ENCODE results near the gene XPO4. TPM values are rescaled to one million over a fixed set of nuclear protein-coding genes. Genes with fewer than 3 reads are reported as not detected.
A peak's percentile ranks its signal among the peaks of the same experiment; 100 is the strongest.

The XPO4 gene
- total and polyA plus RNA-seq, 9 donors, result 4.3 to 20.6 (median 13.4) TPM

DNA sequence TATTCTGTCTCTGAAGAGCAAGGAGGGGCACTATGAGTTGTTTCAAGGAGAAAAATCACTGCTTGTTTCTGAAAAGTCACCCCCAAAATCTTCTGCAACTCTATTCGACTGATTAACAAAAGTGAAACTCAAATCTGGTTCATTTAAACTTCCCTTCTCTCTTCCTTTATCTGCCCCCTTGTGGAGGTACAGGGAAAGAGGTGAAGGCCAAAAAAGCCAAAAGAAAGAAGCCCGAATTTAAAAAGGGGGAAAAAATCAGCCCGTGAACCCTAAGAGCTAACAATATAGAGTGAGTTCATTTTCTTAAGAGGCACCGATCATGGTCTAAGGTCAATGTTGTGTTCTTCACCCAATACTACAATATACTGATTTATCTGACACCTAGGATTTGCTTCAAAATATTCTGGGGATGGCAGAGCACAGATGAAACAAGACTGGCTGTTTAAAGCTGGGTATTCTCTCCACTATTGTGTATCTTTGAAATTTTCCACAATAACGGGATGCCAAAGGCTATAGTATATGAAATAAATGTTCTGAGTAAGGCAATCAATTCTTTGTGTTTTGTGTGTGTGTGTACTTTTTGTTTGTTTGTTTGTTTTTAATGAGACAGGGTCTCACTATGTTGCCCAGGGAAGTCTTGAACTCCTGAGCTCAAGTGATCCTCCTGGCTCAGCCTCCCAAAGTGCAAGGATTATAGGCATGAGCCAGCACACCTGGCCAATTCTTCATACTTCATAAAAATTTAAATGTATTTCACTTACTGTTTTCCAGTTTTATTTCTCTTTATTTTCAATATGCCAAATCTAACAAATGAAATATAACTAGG lies 73.8 kb downstream of the XPO4 start:
- no peak overlapping the region for H3K27ac ChIP-seq
- no peaks in the 10 kb centered on the region for H3K4me1 ChIP-seq (ENCODE audit: insufficient read depth)
- no peaks in the 10 kb centered on the region for H3K9me3 ChIP-seq
- 9 to 17% (median 11%) methylated on average over 5 of the region's 5 CpGs for WGBS, 3 donors
- TF ChIP-seq, protein P1, sequence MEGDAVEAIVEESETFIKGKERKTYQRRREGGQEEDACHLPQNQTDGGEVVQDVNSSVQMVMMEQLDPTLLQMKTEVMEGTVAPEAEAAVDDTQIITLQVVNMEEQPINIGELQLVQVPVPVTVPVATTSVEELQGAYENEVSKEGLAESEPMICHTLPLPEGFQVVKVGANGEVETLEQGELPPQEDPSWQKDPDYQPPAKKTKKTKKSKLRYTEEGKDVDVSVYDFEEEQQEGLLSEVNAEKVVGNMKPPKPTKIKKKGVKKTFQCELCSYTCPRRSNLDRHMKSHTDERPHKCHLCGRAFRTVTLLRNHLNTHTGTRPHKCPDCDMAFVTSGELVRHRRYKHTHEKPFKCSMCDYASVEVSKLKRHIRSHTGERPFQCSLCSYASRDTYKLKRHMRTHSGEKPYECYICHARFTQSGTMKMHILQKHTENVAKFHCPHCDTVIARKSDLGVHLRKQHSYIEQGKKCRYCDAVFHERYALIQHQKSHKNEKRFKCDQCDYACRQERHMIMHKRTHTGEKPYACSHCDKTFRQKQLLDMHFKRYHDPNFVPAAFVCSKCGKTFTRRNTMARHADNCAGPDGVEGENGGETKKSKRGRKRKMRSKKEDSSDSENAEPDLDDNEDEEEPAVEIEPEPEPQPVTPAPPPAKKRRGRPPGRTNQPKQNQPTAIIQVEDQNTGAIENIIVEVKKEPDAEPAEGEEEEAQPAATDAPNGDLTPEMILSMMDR (IDR thresholded peaks at IDR 0.05), result peak; percentile 51 to 67 (median 66)
- TF ChIP-seq POLR2A (IDR thresholded peaks at IDR 0.05) (no peak), EP300 (IDR thresholded peaks at IDR 0.05) (no peak)
- no peak overlapping the region for H3K4me3 ChIP-seq
- intact Hi-C loops (cut with DNase I), result loop anchor here in 2 of 4 donors (5.0 to 10.0 kb wide), 2 partner anchors 116 to 334 kb away; no protein-coding TSS in a partner anchor
- H3K36me3 ChIP-seq, result no peaks in the 10 kb centered on the region
- H3K27me3 ChIP-seq, result no peaks in the 10 kb centered on the region
- peak in 1 of 5 donors; percentile 31 for DNase-seq

GRCh38 chr13:20826843-20827560 lies 75.5 kb downstream of the XPO4 start:
- H3K27me3 ChIP-seq, result no peaks in the 10 kb centered on the region
- H3K27ac ChIP-seq, result no peak overlapping the region
- H3K4me3 ChIP-seq, result no peak overlapping the region
- intact Hi-C loops (cut with DNase I), result loop anchor here in 2 of 4 donors (5.0 to 10.0 kb wide), 2 partner anchors 115 to 332 kb away; no protein-coding TSS in a partner anchor
- H3K36me3 ChIP-seq, result no peaks in the 10 kb centered on the region
- WGBS, 3 donors, result 78 to 83% (median 80%) methylated on average over 3 of the region's 3 CpGs
- DNase-seq, result no peak
- TF ChIP-seq EP300 (IDR thresholded peaks at IDR 0.05), result no peak
- TF ChIP-seq POLR2A (IDR thresholded peaks at IDR 0.05), result no peak
- TF ChIP-seq, protein P1 (IDR thresholded peaks at IDR 0.05), result no peak
- H3K9me3 ChIP-seq, result no peaks in the 10 kb centered on the region
- no peaks in the 10 kb centered on the region for H3K4me1 ChIP-seq (ENCODE audit: insufficient read depth)

GRCh38 chr13:20826301-20826700 lies 76.2 kb downstream of the XPO4 start:
- H3K4me3 ChIP-seq, result no peak overlapping the region
- no peak for TF ChIP-seq POLR2A (IDR thresholded peaks at IDR 0.05)
- TF ChIP-seq, protein P1 (IDR thresholded peaks at IDR 0.05), result no peak
- no peak for TF ChIP-seq EP300 (IDR thresholded peaks at IDR 0.05)

DNA sequence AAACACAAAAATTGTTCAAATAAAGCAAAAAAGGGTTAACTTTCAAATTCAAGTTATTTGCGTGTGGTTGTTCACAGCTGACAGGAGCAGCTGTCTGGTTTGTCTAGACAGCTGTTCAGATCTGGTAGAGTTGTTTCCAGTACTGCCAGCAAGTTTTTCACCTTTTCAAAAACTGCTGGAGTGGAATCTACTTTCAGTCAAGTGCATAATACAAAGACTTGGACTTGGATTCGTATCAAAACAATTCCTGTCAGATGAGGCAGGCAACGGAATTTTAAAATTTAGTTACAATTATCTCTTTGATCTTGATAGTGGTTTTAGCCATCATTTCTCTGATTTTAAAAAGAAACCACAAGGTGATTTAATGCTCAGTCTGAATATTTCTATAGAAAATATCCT lies 77.1 kb downstream of the XPO4 start:
- Histone ChIP-seq H3K27me3 (no peaks in the 10 kb centered on the region), H3K9me3 (no peaks in the 10 kb centered on the region), H3K4me3 (no peak overlapping the region), H3K27ac (no peak overlapping the region), H3K36me3 (no peaks in the 10 kb centered on the region), H3K4me1 (ENCODE audit: insufficient read depth) (no peaks in the 10 kb centered on the region)
- TF ChIP-seq POLR2A (IDR thresholded peaks at IDR 0.05), result no peak
- TF ChIP-seq EP300 (IDR thresholded peaks at IDR 0.05), result no peak
- TF ChIP-seq, protein P1 (IDR thresholded peaks at IDR 0.05), result no peak
- intact Hi-C loops (cut with DNase I), result loop anchor here in 3 of 4 donors (2.0 to 10.0 kb wide), 3 partner anchors 113 to 331 kb away; partner anchors contain the start of gene IL17D (in 1 of the 3)
- DNase-seq, result no peak
- WGBS, 3 donors, result 38 to 53% (median 46%) methylated on average over 3 of the region's 3 CpGs

More at GRCh38 chr13:20826301-20826700, 76.2 kb downstream of the XPO4 start:
- Histone ChIP-seq H3K9me3 (no peaks in the 10 kb centered on the region), H3K27ac (no peak overlapping the region), H3K4me1 (ENCODE audit: insufficient read depth) (no peaks in the 10 kb centered on the region), H3K27me3 (no peaks in the 10 kb centered on the region), H3K36me3 (no peaks in the 10 kb centered on the region)
- no peak for DNase-seq
- intact Hi-C loops (cut with DNase I), result loop anchor here in 2 of 4 donors (5.0 to 10.0 kb wide), 2 partner anchors 114 to 332 kb away; no protein-coding TSS in a partner anchor
- 94 to 95% (median 95%) methylated on average over 5 of the region's 5 CpGs for WGBS, 3 donors

All from ovary (tissue), 9 donors.